Measurements from ENCODE around the gene PLA2G10. TPM values are rescaled to one million over a fixed set of nuclear protein-coding genes. Genes with fewer than 3 reads are reported as not detected.

PLA2G10 gene
- total and polyA plus RNA-seq, 2 of the 13 experiments (the other 11 are each of a cell fraction or from before 2014, with no cell fraction given) = not detected

DNA sequence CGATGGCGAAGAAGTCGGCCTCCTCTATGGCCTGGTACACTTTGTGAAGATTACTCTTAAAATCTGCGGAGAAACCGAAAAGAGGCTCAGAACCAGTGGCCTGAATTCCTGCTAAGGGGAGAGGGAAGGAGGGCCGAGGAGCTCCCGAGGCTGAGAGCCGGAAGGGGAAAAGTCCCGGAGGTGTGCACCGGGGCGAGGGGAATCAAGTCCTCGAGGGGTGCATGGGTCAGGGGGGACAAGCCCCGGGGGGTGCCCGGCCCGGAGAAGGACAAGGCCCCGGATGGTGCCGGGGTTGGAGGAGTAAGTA, 64.5 kb downstream of the PLA2G10 start (continued):
- TF ChIP-seq, protein P1, sequence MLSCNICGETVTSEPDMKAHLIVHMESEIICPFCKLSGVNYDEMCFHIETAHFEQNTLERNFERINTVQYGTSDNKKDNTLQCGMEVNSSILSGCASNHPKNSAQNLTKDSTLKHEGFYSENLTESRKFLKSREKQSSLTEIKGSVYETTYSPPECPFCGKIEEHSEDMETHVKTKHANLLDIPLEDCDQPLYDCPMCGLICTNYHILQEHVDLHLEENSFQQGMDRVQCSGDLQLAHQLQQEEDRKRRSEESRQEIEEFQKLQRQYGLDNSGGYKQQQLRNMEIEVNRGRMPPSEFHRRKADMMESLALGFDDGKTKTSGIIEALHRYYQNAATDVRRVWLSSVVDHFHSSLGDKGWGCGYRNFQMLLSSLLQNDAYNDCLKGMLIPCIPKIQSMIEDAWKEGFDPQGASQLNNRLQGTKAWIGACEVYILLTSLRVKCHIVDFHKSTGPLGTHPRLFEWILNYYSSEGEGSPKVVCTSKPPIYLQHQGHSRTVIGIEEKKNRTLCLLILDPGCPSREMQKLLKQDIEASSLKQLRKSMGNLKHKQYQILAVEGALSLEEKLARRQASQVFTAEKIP (CRISPR knock-in tag; IDR thresholded peaks at IDR 0.05; ENCODE audit: borderline replicate concordance) = peak; percentile 56; the same call in 1 of the 2 replicates
- TF ChIP-seq ZC3H13 (CRISPR knock-in tag; IDR thresholded peaks at IDR 0.05) (peak; percentile 14; the same call in 1 of the 2 replicates), ZNF121 (CRISPR knock-in tag; IDR thresholded peaks at IDR 0.05) (0 out of 2 replicates have a peak, but pooled peaks have one; percentile 1), GABPA (IDR thresholded peaks at IDR 0.05; ENCODE audit: low read depth, low read length) (0 out of 2 replicates have a peak, but pooled peaks have one; percentile 18), GABPA (CRISPR knock-in tag; IDR thresholded peaks at IDR 0.05; ENCODE audit: low read depth) (no peak), GATAD2A (CRISPR knock-in tag; IDR thresholded peaks at IDR 0.05) (0 out of 2 replicates have a peak, but pooled peaks have one; percentile 8)

DNA sequence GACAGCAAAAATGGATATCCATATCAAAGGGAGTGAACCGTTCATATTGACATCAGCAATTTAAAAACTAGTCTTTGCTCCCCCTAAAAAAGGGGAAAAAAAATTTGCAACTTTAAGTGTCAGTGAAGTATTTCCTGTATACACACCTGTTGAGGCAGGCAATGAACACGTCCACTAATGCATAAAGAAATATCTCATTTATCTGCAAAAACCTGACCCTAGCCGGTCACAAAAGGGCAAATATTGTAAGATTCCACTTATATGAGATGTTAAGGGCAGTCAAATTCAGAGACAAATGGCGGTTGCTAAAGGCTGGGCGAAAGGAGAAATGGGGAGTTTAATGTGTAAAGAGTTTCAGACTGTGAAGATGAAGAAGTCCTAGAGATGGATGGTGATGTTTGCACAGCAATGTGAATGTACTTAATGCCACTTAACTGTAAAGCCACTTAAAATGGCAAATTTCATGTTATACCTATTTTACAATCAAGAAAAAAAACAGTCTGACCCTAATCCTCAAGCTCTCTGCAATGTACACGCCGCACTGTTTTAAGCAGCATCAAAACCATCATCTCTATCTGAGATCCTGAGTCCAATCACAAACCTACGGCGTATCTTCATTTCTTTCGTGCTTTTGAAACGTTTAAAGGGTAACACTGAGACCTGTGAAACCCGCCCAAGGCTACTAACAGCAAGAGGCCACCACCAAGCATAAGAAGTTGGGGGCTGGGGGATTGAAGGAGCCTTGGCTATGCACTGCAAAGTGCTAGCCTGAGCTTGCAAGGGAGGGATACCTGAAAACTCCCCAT, 65.1 kb downstream of the PLA2G10 start:
- Histone ChIP-seq H3K27me3 (ENCODE audit: control insufficient read depth in 1 of 2, insufficient read depth in 2 of 2, low read length in 2 of 2) (no peaks in the 10 kb centered on the region; a peak in 1 of 5 replicates), H3K4me1 (ENCODE audit: insufficient read depth, low read length) (peaks cover 46% of the 10 kb centered on the region), H3K36me3 (replicated peaks in 1 of 2; ENCODE audit: control insufficient read depth in 1 of 2, insufficient read depth in 2 of 2, low read length in 2 of 2) (peaks cover 13 to 37% of the 10 kb centered on the region in 2 experiments), H2AFZ (ENCODE audit: low read length) (no peak overlapping the region), H3K4me3 (replicated peaks in 1 of 3; ENCODE audit: insufficient read depth in 1 of 3, low read depth in 2 of 3, low read length in 3 of 3) (peak overlapping the region; percentile 85 to 99 (median 94)), H3K27ac (ENCODE audit: extremely low read length, insufficient read depth, low read length) (peak overlapping the region; percentile 77), H4K20me1 (ENCODE audit: insufficient read depth, low read length) (peaks cover 1% of the 10 kb centered on the region), H3K4me2 (ENCODE audit: low read depth, low read length) (peak overlapping the region; percentile 80), H3K9me3 (ENCODE audit: low read length) (no peaks in the 10 kb centered on the region), H3K9ac (ENCODE audit: insufficient read depth, low read depth, low read length) (peak overlapping the region; percentile 95), H3K79me2 (ENCODE audit: insufficient read depth, low read length) (peaks cover 31% of the 10 kb centered on the region)
- no peak for DNase-seq (ENCODE audit: low spot score)
- ATAC-seq = no peak
- ChIA-PET POLR2A (interaction anchor here (0.7 to 1.5 kb wide), 2 partner anchors 13 to 20 kb away, joined by 3 to 4 read pairs; no protein-coding TSS in a partner anchor), CTCF (ENCODE audit: low intra/inter-chr PET ratio, low total read pairs) (no interaction called here)
- in situ Hi-C loops (cut with HindIII; ENCODE audit: extremely low pct_ligation_motif_present, low pct_unique_long_range_greater_than_20kb) (no loop called here), intact Hi-C loops (cut with micrococcal nuclease; ENCODE audit: unreplicated experiment) (no loop called here)
- FAIRE-seq = no peak
- WGBS (ENCODE audit: low lambda C conversion rate) = 63% methylated on average over 12 of the region's 12 CpGs
- TSS peak; percentile 38 for BruUV-seq (replicated peaks)
- TF ChIP-seq ZSCAN25 (CRISPR knock-in tag; IDR thresholded peaks at IDR 0.05) = peak; percentile 52; the same call in 1 of the 2 replicates
- TF ChIP-seq U2AF2 (IDR thresholded peaks at IDR 0.05; ENCODE audit: low read depth, low read length) = no peak
- no peak for TF ChIP-seq ZNF367 (CRISPR knock-in tag; IDR thresholded peaks at IDR 0.05; ENCODE audit: borderline replicate concordance)
- TF ChIP-seq RBM39 (IDR thresholded peaks at IDR 0.05; ENCODE audit: low read depth, low read length, poor library complexity, severe bottlenecking) = no peak
- no peak for TF ChIP-seq ZNF101 (CRISPR knock-in tag; IDR thresholded peaks at IDR 0.05; ENCODE audit: borderline replicate concordance, low read depth)
- TF ChIP-seq CHCHD3 (CRISPR knock-in tag; IDR thresholded peaks at IDR 0.05) = no peak
- 0 out of 2 replicates have a peak, but pooled peaks have one; percentile 14 for TF ChIP-seq ZNF589 (CRISPR knock-in tag; conservative IDR thresholded peaks at IDR 0.05)
- TF ChIP-seq ZNF333 (CRISPR knock-in tag; IDR thresholded peaks at IDR 0.05; ENCODE audit: borderline replicate concordance) = no peak
- no peak for TF ChIP-seq MEIS2 (CRISPR knock-in tag; IDR thresholded peaks at IDR 0.05)
- TF ChIP-seq, protein P2, sequence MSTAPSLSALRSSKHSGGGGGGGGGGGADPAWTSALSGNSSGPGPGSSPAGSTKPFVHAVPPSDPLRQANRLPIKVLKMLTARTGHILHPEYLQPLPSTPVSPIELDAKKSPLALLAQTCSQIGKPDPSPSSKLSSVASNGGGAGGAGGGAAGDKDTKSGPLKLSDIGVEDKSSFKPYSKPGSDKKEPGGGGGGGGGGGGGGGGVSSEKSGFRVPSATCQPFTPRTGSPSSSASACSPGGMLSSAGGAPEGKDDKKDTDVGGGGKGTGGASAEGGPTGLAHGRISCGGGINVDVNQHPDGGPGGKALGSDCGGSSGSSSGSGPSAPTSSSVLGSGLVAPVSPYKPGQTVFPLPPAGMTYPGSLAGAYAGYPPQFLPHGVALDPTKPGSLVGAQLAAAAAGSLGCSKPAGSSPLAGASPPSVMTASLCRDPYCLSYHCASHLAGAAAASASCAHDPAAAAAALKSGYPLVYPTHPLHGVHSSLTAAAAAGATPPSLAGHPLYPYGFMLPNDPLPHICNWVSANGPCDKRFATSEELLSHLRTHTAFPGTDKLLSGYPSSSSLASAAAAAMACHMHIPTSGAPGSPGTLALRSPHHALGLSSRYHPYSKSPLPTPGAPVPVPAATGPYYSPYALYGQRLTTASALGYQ (CRISPR knock-in tag; IDR thresholded peaks at IDR 0.05) = no peak
- TF ChIP-seq, protein P3, sequence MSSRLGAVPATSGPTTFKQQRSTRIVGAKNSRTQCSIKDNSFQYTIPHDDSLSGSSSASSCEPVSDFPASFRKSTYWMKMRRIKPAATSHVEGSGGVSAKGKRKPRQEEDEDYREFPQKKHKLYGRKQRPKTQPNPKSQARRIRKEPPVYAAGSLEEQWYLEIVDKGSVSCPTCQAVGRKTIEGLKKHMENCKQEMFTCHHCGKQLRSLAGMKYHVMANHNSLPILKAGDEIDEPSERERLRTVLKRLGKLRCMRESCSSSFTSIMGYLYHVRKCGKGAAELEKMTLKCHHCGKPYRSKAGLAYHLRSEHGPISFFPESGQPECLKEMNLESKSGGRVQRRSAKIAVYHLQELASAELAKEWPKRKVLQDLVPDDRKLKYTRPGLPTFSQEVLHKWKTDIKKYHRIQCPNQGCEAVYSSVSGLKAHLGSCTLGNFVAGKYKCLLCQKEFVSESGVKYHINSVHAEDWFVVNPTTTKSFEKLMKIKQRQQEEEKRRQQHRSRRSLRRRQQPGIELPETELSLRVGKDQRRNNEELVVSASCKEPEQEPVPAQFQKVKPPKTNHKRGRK (CRISPR knock-in tag; IDR thresholded peaks at IDR 0.05) = no peak
- TF ChIP-seq ZNF547 (CRISPR knock-in tag; IDR thresholded peaks at IDR 0.05) = no peak
- no peak for TF ChIP-seq ARNT (IDR thresholded peaks at IDR 0.05)

Measured in HepG2 (cell line).